ENCODE results near the gene SHF.

The SHF gene

DNA sequence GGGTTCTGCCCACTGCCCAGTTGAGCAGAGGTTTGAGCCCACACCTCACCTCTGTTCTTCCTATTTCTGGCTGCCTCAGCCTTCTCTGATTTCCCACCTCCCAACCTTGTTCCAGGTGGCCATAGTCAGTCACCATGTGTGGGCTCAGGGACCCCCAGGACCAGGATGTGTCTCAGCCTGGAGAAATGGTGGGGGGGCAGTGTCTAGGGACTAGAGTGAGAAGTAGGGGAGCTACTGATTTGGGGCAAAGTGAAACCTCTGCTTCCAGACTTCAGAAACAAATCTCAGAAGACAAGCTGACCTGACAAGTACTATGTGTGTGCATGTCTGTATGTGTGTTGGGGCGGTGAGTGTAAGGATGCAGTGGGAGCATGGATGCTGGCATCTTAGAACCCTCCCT, 22.9 kb downstream of the SHF start:
- in situ Hi-C loops (cut with MboI; ENCODE audit: low pct_unique_long_range_greater_than_20kb, low sequenced_read_pairs, unreplicated experiment): no loop called here
- TF ChIP-seq, protein P1, sequence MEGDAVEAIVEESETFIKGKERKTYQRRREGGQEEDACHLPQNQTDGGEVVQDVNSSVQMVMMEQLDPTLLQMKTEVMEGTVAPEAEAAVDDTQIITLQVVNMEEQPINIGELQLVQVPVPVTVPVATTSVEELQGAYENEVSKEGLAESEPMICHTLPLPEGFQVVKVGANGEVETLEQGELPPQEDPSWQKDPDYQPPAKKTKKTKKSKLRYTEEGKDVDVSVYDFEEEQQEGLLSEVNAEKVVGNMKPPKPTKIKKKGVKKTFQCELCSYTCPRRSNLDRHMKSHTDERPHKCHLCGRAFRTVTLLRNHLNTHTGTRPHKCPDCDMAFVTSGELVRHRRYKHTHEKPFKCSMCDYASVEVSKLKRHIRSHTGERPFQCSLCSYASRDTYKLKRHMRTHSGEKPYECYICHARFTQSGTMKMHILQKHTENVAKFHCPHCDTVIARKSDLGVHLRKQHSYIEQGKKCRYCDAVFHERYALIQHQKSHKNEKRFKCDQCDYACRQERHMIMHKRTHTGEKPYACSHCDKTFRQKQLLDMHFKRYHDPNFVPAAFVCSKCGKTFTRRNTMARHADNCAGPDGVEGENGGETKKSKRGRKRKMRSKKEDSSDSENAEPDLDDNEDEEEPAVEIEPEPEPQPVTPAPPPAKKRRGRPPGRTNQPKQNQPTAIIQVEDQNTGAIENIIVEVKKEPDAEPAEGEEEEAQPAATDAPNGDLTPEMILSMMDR (IDR thresholded peaks at IDR 0.05; ENCODE audit: extremely low read depth, insufficient read depth, missing control alignments): no peak

DNA sequence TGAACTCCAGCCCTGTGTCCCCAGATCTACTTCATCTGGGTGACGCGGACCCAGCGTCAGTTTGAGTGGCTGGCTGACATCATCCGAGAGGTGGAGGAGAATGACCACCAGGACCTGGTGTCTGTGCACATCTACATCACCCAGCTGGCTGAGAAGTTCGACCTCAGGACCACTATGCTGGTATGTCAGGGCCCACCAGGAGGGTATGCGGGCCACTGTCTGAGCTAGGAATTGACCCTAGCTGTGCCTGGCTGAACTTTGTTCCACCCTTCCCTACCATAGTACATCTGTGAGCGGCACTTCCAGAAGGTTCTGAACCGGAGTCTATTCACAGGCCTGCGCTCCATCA, 24.3 kb downstream of the SHF start:
- in situ Hi-C loops (cut with MboI; ENCODE audit: low pct_unique_long_range_greater_than_20kb, low sequenced_read_pairs, unreplicated experiment): no loop called here
- DNase-seq (ENCODE audit: low spot score): no peak
- TF ChIP-seq, protein P1 (IDR thresholded peaks at IDR 0.05; ENCODE audit: extremely low read depth, insufficient read depth, missing control alignments): no peak

More for the DNA sequence above, 22.9 kb downstream of the SHF start:
- no peak for DNase-seq (ENCODE audit: low spot score)

- in situ Hi-C loops (cut with MboI; ENCODE audit: low pct_unique_long_range_greater_than_20kb, low sequenced_read_pairs, unreplicated experiment): no loop called here
- peak; percentile 88 for DNase-seq (ENCODE audit: low spot score)
- TF ChIP-seq, protein P1 (IDR thresholded peaks at IDR 0.05; ENCODE audit: extremely low read depth, insufficient read depth, missing control alignments): peak; percentile 95
Observed at GRCh38 chr15:45162771-45163507, 24.8 kb downstream of the SHF start.

DNA sequence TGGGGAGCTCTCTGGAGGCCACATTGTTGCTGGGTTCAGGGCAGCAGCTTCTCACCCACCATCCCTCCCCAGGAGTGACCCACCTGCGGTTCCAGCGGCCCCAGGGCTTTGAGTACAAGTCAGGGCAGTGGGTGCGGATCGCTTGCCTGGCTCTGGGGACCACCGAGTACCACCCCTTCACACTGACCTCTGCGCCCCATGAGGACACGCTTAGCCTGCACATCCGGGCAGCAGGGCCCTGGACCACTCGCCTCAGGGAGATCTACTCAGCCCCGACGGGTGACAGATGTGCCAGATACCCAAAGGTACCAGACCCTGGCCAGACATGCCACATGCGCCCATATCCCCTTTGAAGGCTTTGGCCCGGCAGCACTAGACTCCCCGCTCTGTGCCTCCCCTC, 26.1 kb downstream of the SHF start:
- in situ Hi-C loops (cut with MboI; ENCODE audit: low pct_unique_long_range_greater_than_20kb, low sequenced_read_pairs, unreplicated experiment): no loop called here
- TF ChIP-seq, protein P1 (IDR thresholded peaks at IDR 0.05; ENCODE audit: extremely low read depth, insufficient read depth, missing control alignments): no peak
- no peak for DNase-seq (ENCODE audit: low spot score)

DNA sequence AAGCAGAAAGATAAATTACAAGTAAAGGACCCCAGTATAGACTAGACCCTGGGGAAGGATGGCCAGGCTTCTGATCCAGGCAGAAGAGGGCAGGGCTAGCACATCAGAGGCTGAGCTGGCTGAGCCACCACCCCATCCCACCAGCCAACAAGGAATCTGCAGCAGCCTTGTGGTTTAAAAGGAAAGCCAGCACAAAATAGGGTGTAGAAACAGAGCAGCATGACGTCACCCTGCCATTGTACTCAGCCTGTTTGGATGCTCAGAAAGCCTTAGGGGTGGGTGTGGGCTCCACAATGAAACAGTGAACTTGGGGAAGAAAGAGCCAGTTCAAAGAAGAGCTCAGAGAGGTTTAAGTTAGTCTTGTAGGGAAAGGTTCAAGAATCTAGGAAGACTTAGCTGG, 29.8 kb downstream of the SHF start:
- TF ChIP-seq, protein P1 (IDR thresholded peaks at IDR 0.05; ENCODE audit: extremely low read depth, insufficient read depth, missing control alignments): no peak
- in situ Hi-C loops (cut with MboI; ENCODE audit: low pct_unique_long_range_greater_than_20kb, low sequenced_read_pairs, unreplicated experiment): no loop called here
- DNase-seq (ENCODE audit: low spot score): no peak

DNA sequence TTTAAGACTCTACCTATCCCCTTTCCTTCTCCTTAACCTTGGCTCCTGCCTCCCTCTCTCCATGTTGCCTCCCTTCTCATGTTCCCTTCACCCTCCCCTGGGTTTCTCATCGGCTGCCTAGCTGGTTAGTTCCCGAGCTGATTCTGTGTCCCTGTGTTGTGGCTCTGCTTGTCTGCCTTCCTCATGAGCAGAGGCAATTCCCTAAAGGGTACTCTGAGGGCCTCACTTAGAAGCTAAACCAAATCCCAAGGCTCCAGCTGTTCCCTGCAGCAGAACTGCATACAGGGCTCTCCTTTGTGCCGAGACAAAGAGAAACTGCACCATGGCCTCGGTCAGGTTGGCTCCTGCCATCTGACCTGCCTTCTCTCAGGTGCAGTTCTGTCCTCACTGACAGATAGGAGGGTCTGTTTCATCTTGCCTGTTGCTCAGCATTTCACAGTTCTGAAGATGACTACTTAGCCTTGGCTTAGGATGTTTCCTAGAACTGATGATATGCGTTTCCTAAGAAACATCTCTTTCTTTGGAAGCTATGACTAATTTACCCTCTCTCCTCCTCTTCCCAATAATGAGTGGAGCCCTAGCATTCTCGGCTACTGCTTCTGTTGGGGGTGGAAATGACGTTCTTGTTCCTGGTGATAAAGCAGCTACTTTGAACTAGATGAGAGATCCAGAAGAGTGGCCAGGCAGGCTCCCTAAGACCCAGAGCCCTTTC, 30.9 kb downstream of the SHF start:
- TF ChIP-seq, protein P1 (IDR thresholded peaks at IDR 0.05; ENCODE audit: extremely low read depth, insufficient read depth, missing control alignments): no peak
- no peak for DNase-seq (ENCODE audit: low spot score)
- in situ Hi-C loops (cut with MboI; ENCODE audit: low pct_unique_long_range_greater_than_20kb, low sequenced_read_pairs, unreplicated experiment): no loop called here
